Inflammatory macrophage (primary cell): Measurements from ENCODE around the gene CPEB3.

Source experiments
- DNase-seq, 2 donors: peaks; one replicate each; pipeline ENCODE4 v3.0.0-alpha.2; 2020 to 2022

CPEB3 gene

GRCh38 chr10:92024700-92025099 is 266.2 kb downstream of the CPEB3 start:
- DNase-seq = no peak

GRCh38 chr10:92014620-92015019 is 276.3 kb downstream of the CPEB3 start:
- DNase-seq = no peak

GRCh38 chr10:92011560-92012214 is 279.2 kb downstream of the CPEB3 start:
- no peak for DNase-seq

DNA sequence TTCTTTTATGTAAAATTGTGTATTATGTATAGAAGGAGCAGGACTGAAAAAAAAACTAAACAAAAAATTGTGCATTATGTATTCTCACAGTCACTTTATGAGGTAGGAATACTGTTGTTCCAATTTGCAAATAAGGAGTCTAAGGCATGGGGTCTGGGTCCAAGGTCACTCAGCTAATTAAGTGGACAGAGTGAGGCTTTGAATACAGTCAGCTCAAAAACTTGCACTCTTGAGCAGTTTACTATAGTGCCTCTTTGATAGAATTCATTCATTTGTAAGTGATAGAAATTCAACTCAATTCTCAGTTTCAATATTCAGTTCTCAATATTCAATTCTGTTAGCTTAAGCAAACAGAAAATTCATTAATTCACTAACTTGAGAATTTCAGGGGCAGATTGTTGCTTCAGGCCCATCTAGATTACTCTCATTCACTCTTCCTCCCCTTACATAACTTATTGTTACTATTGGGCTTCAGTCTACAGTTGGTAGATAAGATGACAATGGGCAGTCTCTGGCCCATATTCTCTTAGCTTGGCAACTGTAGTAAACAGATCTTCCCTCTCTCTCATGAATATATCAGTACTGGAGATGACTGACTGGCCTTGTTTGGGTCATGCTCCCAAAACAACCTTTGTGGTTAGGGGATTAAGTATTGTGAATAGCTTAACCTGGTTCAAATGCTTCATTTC is 280.7 kb downstream of the CPEB3 start:
- DNase-seq = no peak

DNA sequence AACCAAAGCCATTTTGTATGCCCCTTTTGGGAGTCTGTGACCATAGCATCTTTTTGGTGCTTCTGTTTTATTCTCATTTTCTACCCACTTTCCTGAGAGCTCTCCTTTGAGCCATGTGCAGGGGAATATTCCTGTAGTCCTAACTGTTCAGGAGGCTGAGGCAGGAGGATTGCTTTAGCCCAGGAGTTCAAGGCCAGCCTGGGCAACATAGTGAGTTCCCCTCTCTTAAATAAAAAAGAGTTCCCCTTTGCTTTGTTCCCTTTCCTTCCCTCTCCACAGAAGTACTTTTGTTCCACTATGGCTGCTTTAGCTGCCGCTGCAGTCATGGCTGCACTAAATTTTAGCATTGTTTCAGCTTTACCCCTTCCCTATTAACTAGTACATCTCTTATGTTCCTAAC is 281.4 kb downstream of the CPEB3 start:
- no peak for DNase-seq

DNA sequence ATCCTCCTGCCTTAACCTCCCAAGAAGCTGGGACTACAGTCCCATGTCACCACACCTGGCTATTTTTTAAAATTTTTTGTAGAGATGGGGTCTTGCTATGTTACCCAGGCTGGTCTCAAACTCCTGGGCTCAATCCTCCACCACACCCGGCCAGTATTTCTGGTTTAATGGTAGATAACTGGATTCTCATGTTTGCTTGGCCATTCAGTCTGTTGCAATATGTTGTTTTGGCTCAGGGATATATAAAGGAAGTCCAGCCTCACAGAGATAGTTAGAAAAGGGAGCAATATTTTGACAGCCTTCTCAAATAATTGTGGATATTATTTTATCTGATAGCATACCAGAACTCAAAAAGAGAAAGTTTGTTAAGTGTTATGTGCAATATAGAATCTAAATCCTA is 284.9 kb downstream of the CPEB3 start:
- DNase-seq = no peak

DNA sequence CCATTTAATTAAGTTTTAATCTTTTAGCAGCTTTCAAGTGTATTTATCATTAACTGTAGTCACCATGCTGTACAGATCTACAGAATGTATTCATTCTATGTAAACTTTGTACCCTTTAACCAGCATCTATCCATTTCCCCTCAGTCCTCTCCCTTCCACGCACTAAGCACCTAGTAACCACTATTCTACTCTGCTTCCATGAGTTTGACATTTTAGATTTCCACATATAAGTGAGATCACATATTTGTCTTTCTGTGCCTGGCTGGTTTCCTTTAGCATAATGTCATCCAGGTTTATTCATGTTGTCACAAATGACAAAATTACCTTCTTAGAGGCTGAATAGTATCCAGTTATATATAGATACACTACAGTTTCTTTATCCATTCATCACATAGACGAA is 287.6 kb downstream of the CPEB3 start:
- no peak for DNase-seq

DNA sequence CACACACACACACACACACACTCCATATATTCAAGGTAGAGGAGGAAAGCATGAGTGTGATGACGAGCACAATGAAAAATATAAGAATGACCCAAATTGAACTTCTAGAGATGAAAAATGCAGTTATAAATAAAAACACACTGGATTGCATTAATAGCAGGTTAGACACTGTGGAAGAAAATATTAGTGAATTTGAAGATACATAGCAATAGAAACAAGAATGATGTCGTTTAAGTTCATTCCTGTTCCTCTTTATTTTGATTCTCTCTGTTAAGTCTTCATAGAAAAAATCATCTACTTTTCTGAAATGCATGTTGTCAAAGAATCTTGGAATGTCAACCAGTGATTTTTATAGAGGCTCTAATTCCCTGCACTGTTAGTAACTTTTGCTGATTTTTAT is 288.9 kb downstream of the CPEB3 start:
- DNase-seq = no peak

- no peak for DNase-seq
These were observed 289.3 kb downstream of the CPEB3 start for GRCh38 chr10:92001581-92001980.
